ENCODE results near the gene COL27A1.

- no peak for TF ChIP-seq NELFE (IDR thresholded peaks at IDR 0.05; ENCODE audit: insufficient read depth, insufficient read length)
- TF ChIP-seq ZFP91 (CRISPR knock-in tag; IDR thresholded peaks at IDR 0.05) = no peak
- no peak for TF ChIP-seq JUNB (CRISPR knock-in tag; conservative IDR thresholded peaks at IDR 0.05)
- TF ChIP-seq ZBTB2 (IDR thresholded peaks at IDR 0.05) = no peak
- no peak for TF ChIP-seq E2F1 (CRISPR knock-in tag; IDR thresholded peaks at IDR 0.05)
- no peak for TF ChIP-seq ZNF639 (CRISPR knock-in tag; conservative IDR thresholded peaks at IDR 0.05 in 1 of 2, IDR thresholded peaks at IDR 0.05 in 1 of 2)
- no peak for TF ChIP-seq HDAC6 (IDR thresholded peaks at IDR 0.05; ENCODE audit: low read depth, low read length)
- TF ChIP-seq CTCF (IDR thresholded peaks at IDR 0.05 in 2 of 3, conservative IDR thresholded peaks at IDR 0.05 in 1 of 3; ENCODE audit: insufficient read depth in 2 of 3, low read depth in 1 of 3, low read length in 3 of 3) = no peak
- no peak for TF ChIP-seq ARHGAP35 (IDR thresholded peaks at IDR 0.05; ENCODE audit: partially characterized antibody)
Observed at GRCh38 chr9:114252394-114252793, 97.1 kb downstream of the COL27A1 start.

All from K562 (cell line).